ENCODE results near the gene XYLT2. TPM values are rescaled to one million over a fixed set of nuclear protein-coding genes. Genes with fewer than 3 reads are reported as not detected.
A peak's percentile ranks its signal among the peaks of the same experiment; 100 is the strongest.

Gene XYLT2
- total and polyA plus RNA-seq, 2 experiments from 2014 or later = 14.2 to 44.9 TPM

GRCh38 chr17:50397111-50397918 lies 51.4 kb downstream of the XYLT2 start, which contains the start of gene LRRC59 (continued):
- TF ChIP-seq ZNF462 (CRISPR knock-in tag; IDR thresholded peaks at IDR 0.05) = no peak
- TF ChIP-seq CTCF (conservative IDR thresholded peaks at IDR 0.05; ENCODE audit: low read depth in 2 of 2) = peak; percentile 73 to 97
- no peak for TF ChIP-seq ZNF331 (CRISPR knock-in tag; IDR thresholded peaks at IDR 0.05; ENCODE audit: low read depth)
- no peak for TF ChIP-seq EZH2 (IDR thresholded peaks at IDR 0.05; ENCODE audit: low read depth, unreplicated experiment)
- peak; percentile 95 for TF ChIP-seq CREB1 (CRISPR knock-in tag; IDR thresholded peaks at IDR 0.05; ENCODE audit: low read depth)
- TF ChIP-seq EZH2phosphoT487 (IDR thresholded peaks at IDR 0.05; ENCODE audit: unreplicated experiment) = no peak
- no peak for TF ChIP-seq NANOG (IDR thresholded peaks at IDR 0.05; ENCODE audit: borderline replicate concordance)
